Ishikawa (cell line): Measurements from ENCODE around the gene PRRC2B.

ENCODE experiments used
- EGR1 ChIP-seq: IDR thresholded peaks from 2 replicates; pipeline ENCODE4 v1.6.1; 2012
- EP300 ChIP-seq: IDR thresholded peaks from 2 replicates; pipeline ENCODE4 v1.6.1; 2012; ENCODE audit warnings: borderline replicate concordance
- FOXM1 ChIP-seq: IDR thresholded peaks from 2 replicates; pipeline ENCODE4 v1.6.1; 2012; ENCODE audit warnings: low read depth, borderline replicate concordance
- MAX ChIP-seq: IDR thresholded peaks from 2 replicates; pipeline ENCODE4 v1.6.1; 2012
- NFIC ChIP-seq: IDR thresholded peaks from 2 replicates; pipeline ENCODE4 v1.6.1; 2012
- RAD21 ChIP-seq: IDR thresholded peaks from 2 replicates; pipeline ENCODE4 v1.6.1; 2012; ENCODE audit warnings: low read depth
- REST ChIP-seq: IDR thresholded peaks from 2 replicates; pipeline ENCODE4 v1.6.1; 2012; ENCODE audit warnings: low read depth, mild to moderate bottlenecking
- USF1 ChIP-seq: IDR thresholded peaks from 2 replicates; pipeline ENCODE4 v1.6.1; 2012
- YY1 ChIP-seq: IDR thresholded peaks from 2 replicates; pipeline ENCODE4 v1.6.1; 2012; ENCODE audit warnings: low read depth

- TF ChIP-seq FOXM1 (no peak), EGR1 (no peak), RAD21 (no peak), MAX (no peak), EP300 (no peak), REST (no peak), YY1 (no peak), NFIC (no peak), USF1 (no peak)
Observed at GRCh38 chr9:131469951-131470350, 76.1 kb downstream of the PRRC2B start.
